K562 (cell line): Measurements from ENCODE around the gene MTG1. TPM values are rescaled to one million over a fixed set of nuclear protein-coding genes. Genes with fewer than 3 reads are reported as not detected.

ENCODE experiments used
- ATAC-seq: fragments of 200-7000 bp; cut with Tn5 transposase; 3 replicates; pipeline ENCODE4 v1.9.1; 2020; ENCODE audit warnings: moderate library complexity
- BruUV-seq: library from RNA; stranded (reverse); fragments of 400-500 nt; replicated peaks from 2 replicates; lab custom pipeline; 2021; lab: Mats Ljungman, UMichigan
- CTCF ChIA-PET: fragments of 300-600 bp; formaldehyde crosslinking; extraction: SDS; loops from one replicate; lab custom pipeline; 2021; ENCODE audit warnings: low intra/inter-chr PET ratio; lab: Yijun Ruan, JAX
- POLR2A ChIA-PET: fragments of 300-600, 350-650 bp; sonication (Branson Sonifier 250); formaldehyde crosslinking; extraction: SDS; loops from one replicate; lab custom pipeline; 2021; ENCODE audit warnings: antibody characterized with exemption, inconsistent platforms; lab: Yijun Ruan, JAX
- DNase-seq, 4 experiments: peaks; one replicate each; pipeline versions ENCODE4 v3.0.0 to v3.0.0-alpha.2; 2011 to 2018; ENCODE audit warnings: low spot score in 3 of 4, mixed read lengths in 3 of 4; ENCODE audit errors: extremely low read depth in 1 of 4
- FAIRE-seq: peaks from 2 replicates; lab custom pipeline; 2011; peaks lifted over from hg19 to GRCh38; lab: Jason Lieb, UNC
- H2AFZ ChIP-seq: 2 replicates; pipeline ENCODE4 v1.6.0; 2011; ENCODE audit warnings: low read depth, low read length, control low read depth, inconsistent platforms
- H3K27ac ChIP-seq: fragments of 200-600 bp; 3 replicates; pipeline ENCODE4 v1.8.0; 2011; ENCODE audit warnings: low read depth, mild to moderate bottlenecking, control low read depth, inconsistent platforms, low read length, moderate library complexity, mixed read lengths; ENCODE audit errors: extremely low read depth
- H3K27me3 ChIP-seq, 2 experiments: fragments of 300-600 bp in 1 of 2; 2 replicates in 1 of 2; 3 replicates in 1 of 2; pipeline versions ENCODE4 v1.6.0 to v1.8.0; 2011; ENCODE audit warnings: inconsistent platforms in 2 of 2, low read length in 2 of 2, mild to moderate bottlenecking in 1 of 2, mixed read lengths in 1 of 2, moderate library complexity in 1 of 2; ENCODE audit not compliant: control insufficient read depth in 2 of 2, insufficient read depth in 2 of 2
- H3K36me3 ChIP-seq: fragments of 300-600 bp; 3 replicates; pipeline ENCODE4 v1.8.0; 2011; ENCODE audit warnings: mild to moderate bottlenecking, low read length, inconsistent platforms; ENCODE audit not compliant: control insufficient read depth, insufficient read depth
- H3K4me1 ChIP-seq, 2 experiments: fragments of 200-600 bp in 1 of 2; replicated peaks in 1 of 2; 2 replicates in 1 of 2; 3 replicates in 1 of 2; pipeline versions ENCODE4 v1.5.1 to v1.8.0; 2011; ENCODE audit warnings: inconsistent platforms in 2 of 2, low read length in 2 of 2, mild to moderate bottlenecking in 1 of 2, mixed read lengths in 1 of 2, moderate library complexity in 1 of 2; ENCODE audit not compliant: control insufficient read depth in 2 of 2, insufficient read depth in 2 of 2
- H3K4me2 ChIP-seq: 2 replicates; pipeline ENCODE4 v1.6.1; 2011; ENCODE audit warnings: low read length, control low read depth, inconsistent platforms, mixed read lengths; ENCODE audit not compliant: insufficient read depth
- H3K4me3 ChIP-seq: fragments of 200-600 bp; sonication (generic), shearing (Covaris generic); 2 replicates; pipeline ENCODE4 v1.5.1; 2016; ENCODE audit warnings: control low read depth, inconsistent platforms
- H3K79me2 ChIP-seq: fragments of 200-600 bp; 3 replicates; pipeline ENCODE4 v1.8.0; 2011; ENCODE audit warnings: low read length, inconsistent platforms; ENCODE audit not compliant: control insufficient read depth, insufficient read depth
- H3K9ac ChIP-seq, 2 experiments: 2 replicates each; pipeline versions ENCODE4 v1.6.0 to v1.6.1; 2011; ENCODE audit warnings: low read depth in 2 of 2, low read length in 2 of 2, control low read depth in 1 of 2, inconsistent platforms in 1 of 2, mild to moderate bottlenecking in 1 of 2, mixed read lengths in 1 of 2; ENCODE audit not compliant: insufficient read depth in 1 of 2
- H3K9me1 ChIP-seq: one replicate; pipeline ENCODE4 v1.6.0; 2011; ENCODE audit warnings: inconsistent platforms, mild to moderate bottlenecking, low read length, moderate library complexity; ENCODE audit not compliant: control insufficient read depth, insufficient read depth
- H3K9me3 ChIP-seq: replicated peaks from 2 replicates; pipeline ENCODE4 v1.5.1; 2011; ENCODE audit warnings: low read depth, low read length, inconsistent platforms; ENCODE audit not compliant: control insufficient read depth, insufficient read depth
- H4K20me1 ChIP-seq: replicated peaks from 2 replicates; pipeline ENCODE4 v1.6.1; 2011; ENCODE audit warnings: low read length, inconsistent platforms, mixed read lengths; ENCODE audit not compliant: control insufficient read depth, insufficient read depth
- SUPT5H ChIP-seq: fragments of 450-650 bp; IDR thresholded peaks from 2 replicates; pipeline ENCODE4 v1.6.1; 2016
- ZEB2 ChIP-seq: fragments of 450-650 bp; IDR thresholded peaks from 2 replicates; pipeline ENCODE4 v1.6.1; 2016
- WGBS: fragments of 100-300 bp; shearing (Covaris generic); methylation state at CpG from one replicate; pipeline ENCODE4 v1.1.6; 2016; ENCODE audit warnings: low coverage, mixed read lengths; ENCODE audit not compliant: insufficient coverage; ENCODE audit errors: missing lambda C conversion rate; 5-methylcytosine and 5-hydroxymethylcytosine counted together
- in situ Hi-C: fragments of 300-500 bp; cut with MboI; formaldehyde crosslinking; loops from 4 replicates; pipeline ENCODE4 v1.15.0; 2018; ENCODE audit warnings: inconsistent platforms, mixed read lengths
- intact Hi-C: fragments of 100-400 bp; cut with micrococcal nuclease; formaldehyde crosslinking; loops from 2 replicates; pipeline ENCODE4 v1.14.2; 2022
- polyA plus RNA-seq, 8 experiments: library from polyadenylated mRNA; depleted of rRNA in 4 of 8; stranded (reverse) in 5 of 8; unstranded in 3 of 8; fragments of >200 nt; fragmentation: Nextera tagmentation in 2 of 8; fragmentation: Illumina TruSeq in 1 of 8; extraction: Ambion mirVana in 2 of 8; extraction: Trizol in 1 of 8; gene quantifications; 2 replicates each; pipeline versions ENCODE4 v1.2.1 to v1.2.3, GENCODE V29; 2011 to 2014; ENCODE audit warnings: inconsistent platforms in 1 of 8, missing spikeins in 1 of 8
- total RNA-seq, 7 experiments: library from RNA; depleted of rRNA in 6 of 7; stranded (reverse); fragments of >200 nt in 6 of 7; fragmentation: Illumina TruSeq in 2 of 7; extraction: Trizol in 2 of 7; gene quantifications; 2 replicates each; pipeline versions ENCODE4 v1.2.1 to v1.2.3, GENCODE V29; 2011 to 2021; ENCODE audit warnings: low replicate concordance in 1 of 7

Gene MTG1
- total and polyA plus RNA-seq, 9 of the 15 experiments (the other 6 are each of a cell fraction or from before 2014, with no cell fraction given): 2.8 to 28.2 (median 15.4) TPM

GRCh38 chr10:133442967-133443924 is 49.3 kb downstream of the MTG1 start:
- no peak for DNase-seq
- 13% methylated on average over 16 of the region's 16 CpGs for WGBS
- no TSS peak for BruUV-seq
- Histone ChIP-seq H3K4me2 (no peak overlapping the region), H3K9ac (no peak overlapping the region), H3K4me1 (peaks cover 0 to 12% of the 10 kb centered on the region in 2 experiments; a peak in 1 of 5 replicates), H3K79me2 (no peaks in the 10 kb centered on the region), H3K27ac (no peak overlapping the region), H3K9me3 (peaks cover 4% of the 10 kb centered on the region; the same call in 1 of the 2 replicates), H2AFZ (no peak overlapping the region), H3K4me3 (no peak overlapping the region), H3K36me3 (no peaks in the 10 kb centered on the region), H4K20me1 (no peaks in the 10 kb centered on the region), H3K9me1 (no peaks in the 10 kb centered on the region), H3K27me3 (peaks cover 0 to 7% of the 10 kb centered on the region in 2 experiments; a peak in 1 of 5 replicates)
- no peak for ATAC-seq
- TF ChIP-seq SUPT5H: no peak
- peak; percentile 63 for TF ChIP-seq ZEB2
- no peak for FAIRE-seq
- in situ Hi-C loops: no loop called here
- intact Hi-C loops: loop anchor here (5.0 kb wide), 1 partner anchor 116 kb away; no protein-coding TSS in a partner anchor
- ChIA-PET CTCF (no interaction called here), POLR2A (no interaction called here)
